H9 (cell line): ENCODE measurements around the gene OSM. TPM values are rescaled to one million over a fixed set of nuclear protein-coding genes. Genes with fewer than 3 reads are reported as not detected.

Experiments used
- DNase-seq: peaks from one replicate; pipeline ENCODE4 v3.0.0-alpha.2; 2017
- H2AFZ ChIP-seq: one replicate; pipeline ENCODE4 v1.6.1; 2013; ENCODE audit warnings: mild to moderate bottlenecking, low read length, control low read depth, moderate library complexity
- H2AK5ac ChIP-seq: 2 replicates; pipeline ENCODE4 v1.6.1; 2013; ENCODE audit warnings: low read length, control low read depth, mixed read lengths; ENCODE audit not compliant: insufficient read length
- H2BK120ac ChIP-seq: one replicate; pipeline ENCODE4 v1.6.1; 2013; ENCODE audit warnings: low read depth, mild to moderate bottlenecking, low read length, control low read depth, inconsistent platforms; ENCODE audit not compliant: poor library complexity, severe bottlenecking
- H2BK12ac ChIP-seq: 2 replicates; pipeline ENCODE4 v1.6.1; 2013; ENCODE audit warnings: low read length, control low read depth, mixed read lengths, low read depth; ENCODE audit not compliant: insufficient read length
- H2BK15ac ChIP-seq: 2 replicates; pipeline ENCODE4 v1.6.1; 2013; ENCODE audit warnings: low read depth, low read length, control low read depth
- H2BK20ac ChIP-seq: one replicate; pipeline ENCODE4 v1.6.1; 2013; ENCODE audit warnings: low read depth, mild to moderate bottlenecking, low read length, control low read depth, inconsistent platforms; ENCODE audit not compliant: poor library complexity, severe bottlenecking
- H2BK5ac ChIP-seq: 2 replicates; pipeline ENCODE4 v1.6.1; 2013; ENCODE audit warnings: low read length, control low read depth, mixed read lengths; ENCODE audit not compliant: insufficient read length
- H3K14ac ChIP-seq: 2 replicates; pipeline ENCODE4 v1.6.1; 2013; ENCODE audit warnings: low read length, control low read depth; ENCODE audit not compliant: insufficient read depth
- H3K18ac ChIP-seq: 2 replicates; pipeline ENCODE4 v1.6.1; 2013; ENCODE audit warnings: low read depth, mild to moderate bottlenecking, mixed read lengths, low read length, control low read depth; ENCODE audit not compliant: insufficient read length
- H3K23ac ChIP-seq: 2 replicates; pipeline ENCODE4 v1.6.1; 2013; ENCODE audit warnings: low read length, control low read depth, mixed read lengths, low read depth; ENCODE audit not compliant: insufficient read length
- H3K23me2 ChIP-seq: 2 replicates; pipeline ENCODE4 v1.6.1; 2013; ENCODE audit warnings: low read depth, mild to moderate bottlenecking, mixed read lengths, low read length, control low read depth; ENCODE audit not compliant: insufficient read length, poor library complexity, severe bottlenecking
- H3K27ac ChIP-seq: 2 replicates; pipeline ENCODE4 v1.5.1; 2013; ENCODE audit warnings: low read length, control low read depth, mixed read lengths, low read depth; ENCODE audit not compliant: insufficient read length
- H3K27me3 ChIP-seq: 2 replicates; pipeline ENCODE4 v1.6.1; 2013; ENCODE audit warnings: low read length, control low read depth, inconsistent platforms; ENCODE audit not compliant: insufficient read depth
- H3K4ac ChIP-seq: 2 replicates; pipeline ENCODE4 v1.6.1; 2013; ENCODE audit warnings: low read depth, mild to moderate bottlenecking, control low read depth, inconsistent platforms, low read length, moderate library complexity
- H3K4me1 ChIP-seq: 2 replicates; pipeline ENCODE4 v1.6.1; 2013; ENCODE audit warnings: low read length, control low read depth, inconsistent platforms; ENCODE audit not compliant: insufficient read depth
- H3K4me2 ChIP-seq: 2 replicates; pipeline ENCODE4 v1.6.1; 2013; ENCODE audit warnings: low read length, control low read depth, mixed read lengths; ENCODE audit not compliant: insufficient read length, insufficient read depth
- H3K56ac ChIP-seq: 2 replicates; pipeline ENCODE4 v1.6.1; 2013; ENCODE audit warnings: low read depth, mild to moderate bottlenecking, mixed read lengths, low read length, control low read depth; ENCODE audit not compliant: insufficient read length
- H3K79me1 ChIP-seq: 2 replicates; pipeline ENCODE4 v1.6.1; 2013; ENCODE audit warnings: low read depth, mild to moderate bottlenecking, moderate library complexity, low read length, control low read depth, inconsistent platforms; ENCODE audit not compliant: insufficient read depth, poor library complexity, severe bottlenecking
- H3K79me2 ChIP-seq: 2 replicates; pipeline ENCODE4 v1.6.1; 2013; ENCODE audit warnings: low read length, control low read depth, inconsistent platforms; ENCODE audit not compliant: insufficient read depth
- H3K9ac ChIP-seq: 2 replicates; pipeline ENCODE4 v1.6.1; 2013; ENCODE audit warnings: low read length, control low read depth, mixed read lengths; ENCODE audit not compliant: insufficient read length; ENCODE audit errors: extremely low read depth
- H3K9me3 ChIP-seq: one replicate; pipeline ENCODE4 v1.6.1; 2013; ENCODE audit warnings: low read depth, low read length, inconsistent platforms; ENCODE audit not compliant: control insufficient read depth
- H3T11ph ChIP-seq: one replicate; pipeline ENCODE4 v1.6.1; 2013; ENCODE audit warnings: mild to moderate bottlenecking, low read length, control low read depth, inconsistent platforms
- H4K20me1 ChIP-seq: one replicate; pipeline ENCODE4 v1.6.1; 2013; ENCODE audit not compliant: control insufficient read depth, insufficient read length, insufficient read depth
- H4K5ac ChIP-seq: 2 replicates; pipeline ENCODE4 v1.6.1; 2013; ENCODE audit warnings: low read depth, mild to moderate bottlenecking, mixed read lengths, low read length, control low read depth; ENCODE audit not compliant: insufficient read length
- H4K8ac ChIP-seq: replicated peaks from 2 replicates; pipeline ENCODE4 v1.6.1; 2013; ENCODE audit warnings: low read length, control low read depth, mixed read lengths, low read depth; ENCODE audit not compliant: insufficient read length
- H4K91ac ChIP-seq: 2 replicates; pipeline ENCODE4 v1.6.1; 2013; ENCODE audit warnings: low read depth, mild to moderate bottlenecking, moderate library complexity, mixed read lengths, low read length, control low read depth; ENCODE audit not compliant: insufficient read length
- H3K27ac Mint-ChIP-seq, 3 experiments: 2 replicates in 2 of 3; 3 replicates in 1 of 3; pipeline ENCODE4 v1.8.0; 2020 to 2021; ENCODE audit warnings: mixed read lengths in 3 of 3, mild to moderate bottlenecking in 1 of 3, moderate library complexity in 1 of 3
- H3K27me3 Mint-ChIP-seq: 2 replicates; pipeline ENCODE4 v1.8.0; 2021; ENCODE audit warnings: low read depth, mild to moderate bottlenecking, moderate library complexity, mixed read lengths
- H3K36me3 Mint-ChIP-seq, 3 experiments: 2 replicates in 2 of 3; 3 replicates in 1 of 3; pipeline ENCODE4 v1.8.0; 2020 to 2021; ENCODE audit warnings: low read depth in 3 of 3, mixed read lengths in 3 of 3; ENCODE audit not compliant: insufficient read depth in 1 of 3
- H3K4me1 Mint-ChIP-seq, 2 experiments: 2 replicates each; pipeline ENCODE4 v1.8.0; 2020; ENCODE audit warnings: mixed read lengths in 2 of 2
- H3K4me3 Mint-ChIP-seq, 2 experiments: 2 replicates in 1 of 2; 3 replicates in 1 of 2; pipeline ENCODE4 v1.8.0; 2020 to 2021; ENCODE audit warnings: mild to moderate bottlenecking in 2 of 2, mixed read lengths in 2 of 2, moderate library complexity in 1 of 2
- H3K9me3 Mint-ChIP-seq, 2 experiments: 2 replicates in 1 of 2; 3 replicates in 1 of 2; pipeline ENCODE4 v1.8.0; 2020; ENCODE audit warnings: mild to moderate bottlenecking in 2 of 2, mixed read lengths in 2 of 2, moderate library complexity in 1 of 2
- CTCF ChIP-seq: fragments of 200-600 bp; sonication (generic); conservative IDR thresholded peaks from 3 replicates; pipeline ENCODE4 v1.8.0; 2021; ENCODE audit warnings: antibody characterized with exemption, mild to moderate bottlenecking
- WGBS: extraction: QIAGEN DNeasy Blood & Tissue Kit; methylation state at CpG from one replicate; pipeline ENCODE4 v1.1.7; 2013; ENCODE audit warnings: missing lambda C conversion rate, low lambda C conversion rate, mixed read lengths; ENCODE audit not compliant: insufficient read length; ENCODE audit errors: extremely low coverage; 5-methylcytosine and 5-hydroxymethylcytosine counted together
- total RNA-seq: library from RNA; stranded (reverse); gene quantifications from 2 replicates; pipeline ENCODE4 v1.2.1, GENCODE V29; 2021

The OSM gene
- total RNA-seq, 1 experiment from 2014 or later = not detected

- Histone ChIP-seq H3K14ac (no peak overlapping the region), H2BK12ac (no peak overlapping the region), H2AK5ac (no peak overlapping the region), H4K20me1 (no peaks in the 10 kb centered on the region), H3K18ac (no peak overlapping the region), H2AFZ (no peak overlapping the region), H4K8ac (no peak overlapping the region), H3K9ac (no peak overlapping the region), H2BK15ac (no peak overlapping the region), H2BK20ac (no peak overlapping the region), H3T11ph (no peak overlapping the region), H3K4me1 (peaks cover 2% of the 10 kb centered on the region; the same call in 1 of the 2 replicates), H4K5ac (no peak overlapping the region), H3K4me2 (no peak overlapping the region), H3K79me1 (no peaks in the 10 kb centered on the region), H3K27ac (no peak overlapping the region), H3K4ac (no peak overlapping the region), H2BK120ac (no peak overlapping the region), H3K23me2 (no peaks in the 10 kb centered on the region), H3K23ac (no peak overlapping the region), H3K56ac (no peak overlapping the region), H2BK5ac (no peak overlapping the region), H3K79me2 (no peaks in the 10 kb centered on the region), H3K27me3 (no peaks in the 10 kb centered on the region), H4K91ac (no peak overlapping the region), H3K9me3 (no peaks in the 10 kb centered on the region)
- H3K36me3 Mint-ChIP-seq = no peaks in the 10 kb centered on the region
- no peak for DNase-seq
- WGBS = no CpG with 5 or more reads among the region's 4 CpGs
- peaks cover 20 to 22% of the 10 kb centered on the region in 2 experiments for H3K4me1 Mint-ChIP-seq
- H3K4me3 Mint-ChIP-seq = no peak overlapping the region
- no peak for TF ChIP-seq CTCF
- H3K9me3 Mint-ChIP-seq = no peaks in the 10 kb centered on the region
- H3K27ac Mint-ChIP-seq = no peak overlapping the region
- H3K27me3 Mint-ChIP-seq = peaks cover 4% of the 10 kb centered on the region; the same call in 1 of the 2 replicates
Observed at GRCh38 chr22:30227438-30228228, 39.0 kb downstream of the OSM start.
